Measurements from ENCODE around the gene FXYD5. TPM values are rescaled to one million over a fixed set of nuclear protein-coding genes. Genes with fewer than 3 reads are reported as not detected.

FXYD5 gene
- total RNA-seq, 6 experiments from 2014 or later: 317 to 417 (median 353) TPM

- Mint-ChIP-seq H3K36me3 (ENCODE audit: low read depth) (no peaks in the 10 kb centered on the region), H3K9me3 (no peaks in the 10 kb centered on the region), H3K4me3 (no peak overlapping the region), H3K27ac (no peak overlapping the region), H3K4me1 (ENCODE audit: low read depth) (peaks cover 19% of the 10 kb centered on the region), H3K27me3 (ENCODE audit: insufficient read depth) (peaks cover 14% of the 10 kb centered on the region)
- no peak for TF ChIP-seq CTCF (IDR thresholded peaks at IDR 0.05)
- no peak for DNase-seq
Observed at GRCh38 chr19:35217649-35217990, 63.1 kb downstream of the FXYD5 start.

GRCh38 chr19:35219008-35219407 is 64.5 kb downstream of the FXYD5 start:
- no peak for DNase-seq
- peaks cover 4% of the 10 kb centered on the region; the same call in 1 of the 2 replicates for H3K9me3 Mint-ChIP-seq
- no peaks in the 10 kb centered on the region for H3K36me3 Mint-ChIP-seq (ENCODE audit: low read depth)
- H3K27ac Mint-ChIP-seq: no peak overlapping the region
- H3K4me1 Mint-ChIP-seq (ENCODE audit: low read depth): peaks cover 14% of the 10 kb centered on the region
- peaks cover 14% of the 10 kb centered on the region for H3K27me3 Mint-ChIP-seq (ENCODE audit: insufficient read depth)
- TF ChIP-seq CTCF (IDR thresholded peaks at IDR 0.05): no peak
- H3K4me3 Mint-ChIP-seq: no peak overlapping the region

Other genes with a start within 250 kb of the FXYD5 start
- 1 to 10 TPM; 1.9 to 3.1 (median 2.2) TPM for gene ZNF30, start 227.8 kb upstream of the FXYD5 start, total RNA-seq (2021; fragmentation: NEBNext Ultra II Directional; extraction: Animal tissue kit (Norgen Biotek cat#: 25700))
- gene ZNF792, start 190.5 kb upstream of the FXYD5 start, total RNA-seq (2021; fragmentation: NEBNext Ultra II Directional; extraction: Animal tissue kit (Norgen Biotek cat#: 25700)): 1 to 10 TPM; 2.7 to 3.2 (median 3.0) TPM
- 10 to 100 TPM; 48.2 to 51.3 (median 50.0) TPM for gene GRAMD1A, start 154.4 kb upstream of the FXYD5 start, total RNA-seq (2021; fragmentation: NEBNext Ultra II Directional; extraction: Animal tissue kit (Norgen Biotek cat#: 25700))
- 10 to 100 TPM in 4 of 6 experiments, 1 to 10 TPM in 2; 6.8 to 14.2 (median 12.6) TPM for gene SCN1B, start 124.3 kb upstream of the FXYD5 start, total RNA-seq (2021; fragmentation: NEBNext Ultra II Directional; extraction: Animal tissue kit (Norgen Biotek cat#: 25700))
- not detected for gene HPN, start 113.0 kb upstream of the FXYD5 start, total RNA-seq (2021; fragmentation: NEBNext Ultra II Directional; extraction: Animal tissue kit (Norgen Biotek cat#: 25700))
- not detected for gene FXYD3, start 38.9 kb upstream of the FXYD5 start, total RNA-seq (2021; fragmentation: NEBNext Ultra II Directional; extraction: Animal tissue kit (Norgen Biotek cat#: 25700))
- under 1 TPM in 5 of 6 experiments, not detected in 1; 0.08 to 0.17 (median 0.10) TPM for gene LGI4, start 19.7 kb upstream of the FXYD5 start, total RNA-seq (2021; fragmentation: NEBNext Ultra II Directional; extraction: Animal tissue kit (Norgen Biotek cat#: 25700))
- 1 to 10 TPM in 4 of 6 experiments, under 1 TPM in 1, not detected in 1; 0.92 to 2.7 (median 2.1) TPM for gene FXYD1, start 15.9 kb upstream of the FXYD5 start, total RNA-seq (2021; fragmentation: NEBNext Ultra II Directional; extraction: Animal tissue kit (Norgen Biotek cat#: 25700))
- under 1 TPM in 3 of 6 experiments, not detected in 3; 0.32 to 0.87 (median 0.68) TPM for gene FXYD7, start 11.5 kb upstream of the FXYD5 start, total RNA-seq (2021; fragmentation: NEBNext Ultra II Directional; extraction: Animal tissue kit (Norgen Biotek cat#: 25700))
- not detected for gene FAM187B, start 74.0 kb downstream of the FXYD5 start, total RNA-seq (2021; fragmentation: NEBNext Ultra II Directional; extraction: Animal tissue kit (Norgen Biotek cat#: 25700))
- 1 to 10 TPM; 1.7 to 3.3 (median 2.3) TPM for gene LSR, start 94.3 kb downstream of the FXYD5 start, total RNA-seq (2021; fragmentation: NEBNext Ultra II Directional; extraction: Animal tissue kit (Norgen Biotek cat#: 25700))
- gene USF2, start 114.2 kb downstream of the FXYD5 start, total RNA-seq (2021; fragmentation: NEBNext Ultra II Directional; extraction: Animal tissue kit (Norgen Biotek cat#: 25700)): 10 to 100 TPM; 66.0 to 78.1 (median 71.4) TPM
- not detected for gene HAMP, start 127.8 kb downstream of the FXYD5 start, total RNA-seq (2021; fragmentation: NEBNext Ultra II Directional; extraction: Animal tissue kit (Norgen Biotek cat#: 25700))
- gene MAG, start 137.4 kb downstream of the FXYD5 start, total RNA-seq (2021; fragmentation: NEBNext Ultra II Directional; extraction: Animal tissue kit (Norgen Biotek cat#: 25700)): not detected
- gene CD22, start 174.5 kb downstream of the FXYD5 start, total RNA-seq (2021; fragmentation: NEBNext Ultra II Directional; extraction: Animal tissue kit (Norgen Biotek cat#: 25700)): under 1 TPM in 4 of 6 experiments, not detected in 2; 0.24 to 0.59 (median 0.57) TPM
- not detected for gene FFAR1, start 193.2 kb downstream of the FXYD5 start, total RNA-seq (2021; fragmentation: NEBNext Ultra II Directional; extraction: Animal tissue kit (Norgen Biotek cat#: 25700))
- not detected for gene FFAR3, start 203.7 kb downstream of the FXYD5 start, total RNA-seq (2021; fragmentation: NEBNext Ultra II Directional; extraction: Animal tissue kit (Norgen Biotek cat#: 25700))
- gene GPR42, start 216.3 kb downstream of the FXYD5 start, total RNA-seq (2021; fragmentation: NEBNext Ultra II Directional; extraction: Animal tissue kit (Norgen Biotek cat#: 25700)): not detected

All from HFFc6 (cell line).